DMS 273 treated with DMSO at 0.1 percent for 48 hours (cell line): ENCODE data around the gene KLHL7.
"Not testable (repeated sequence)": the region's sequence is repeated elsewhere in the genome, so short reads cannot be mapped to it uniquely, and the experiment has no call there.

Experiments used
- DNase-seq: peaks from one replicate; lab custom pipeline; 2025; lab: John Stamatoyannopoulos, UW

Gene KLHL7

GRCh38 chr7:23107781-23108180 is 2.2 kb downstream of the KLHL7 start:
- DNase-seq, result no peak

GRCh38 chr7:23108995-23109394 is 3.4 kb downstream of the KLHL7 start:
- no peak for DNase-seq

- DNase-seq, result no peak
Observed at GRCh38 chr7:23109470-23109869, 3.9 kb downstream of the KLHL7 start.

- DNase-seq, result no peak
Observed at GRCh38 chr7:23114896-23115295, 9.3 kb downstream of the KLHL7 start.

- DNase-seq, result no peak
Observed at GRCh38 chr7:23115991-23116390, 10.4 kb downstream of the KLHL7 start.

- DNase-seq, result peak; percentile 28
Observed at GRCh38 chr7:23117841-23118240, 12.3 kb downstream of the KLHL7 start.

- no peak for DNase-seq
Observed at GRCh38 chr7:23120106-23120505, 14.5 kb downstream of the KLHL7 start.

- DNase-seq, result no peak
Observed at GRCh38 chr7:23121165-23121564, 15.6 kb downstream of the KLHL7 start.

- DNase-seq, result no peak
Observed at GRCh38 chr7:23123007-23123406, 17.4 kb downstream of the KLHL7 start.

GRCh38 chr7:23123465-23123864 is 17.9 kb downstream of the KLHL7 start:
- no peak for DNase-seq

GRCh38 chr7:23129036-23129435 is 23.5 kb downstream of the KLHL7 start:
- no peak for DNase-seq

GRCh38 chr7:23131799-23132198 is 26.2 kb downstream of the KLHL7 start:
- not testable (repeated sequence) for DNase-seq

GRCh38 chr7:23133797-23134196 is 28.2 kb downstream of the KLHL7 start:
- no peak for DNase-seq

GRCh38 chr7:23135755-23136154 is 30.2 kb downstream of the KLHL7 start:
- no peak for DNase-seq

GRCh38 chr7:23136216-23136615 is 30.6 kb downstream of the KLHL7 start:
- DNase-seq, result no peak

GRCh38 chr7:23157679-23158078 is 52.1 kb downstream of the KLHL7 start:
- no peak for DNase-seq

- DNase-seq, result no peak
Observed at GRCh38 chr7:23158546-23158945, 53.0 kb downstream of the KLHL7 start.

- DNase-seq, result no peak
Observed at GRCh38 chr7:23161482-23161881, 55.9 kb downstream of the KLHL7 start.

GRCh38 chr7:23164846-23165245 is 59.3 kb downstream of the KLHL7 start:
- DNase-seq, result no peak

GRCh38 chr7:23165316-23165715 is 59.7 kb downstream of the KLHL7 start:
- DNase-seq, result no peak

GRCh38 chr7:23167691-23168090 is 62.1 kb downstream of the KLHL7 start:
- DNase-seq, result no peak

GRCh38 chr7:23168111-23168885 is 62.7 kb downstream of the KLHL7 start:
- DNase-seq, result no peak

GRCh38 chr7:23175938-23176337 is 70.4 kb downstream of the KLHL7 start:
- DNase-seq, result no peak
